Measurements from ENCODE around the gene RNF113B.

RNF113B gene

DNA sequence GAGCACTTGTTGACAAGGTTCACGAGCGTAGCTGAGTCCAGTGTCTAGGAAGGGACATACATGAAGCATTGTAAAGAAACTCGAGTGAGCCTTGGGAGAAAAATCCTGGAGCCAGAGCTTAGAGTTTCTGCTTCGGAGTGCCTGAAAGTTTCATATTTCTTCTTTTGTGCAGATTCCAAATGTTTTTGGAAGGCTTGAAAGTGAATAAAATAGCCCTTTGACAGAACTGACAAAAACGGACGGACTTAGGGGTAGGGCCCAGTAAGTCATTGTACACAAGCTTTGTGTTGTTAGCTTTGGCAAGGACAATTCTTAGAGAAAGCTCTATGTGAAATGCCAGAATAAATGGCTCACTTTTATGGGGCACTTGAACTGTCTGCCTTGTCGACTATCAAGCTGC is 2.8 kb downstream of the RNF113B start:
- POLR2A ChIA-PET (ENCODE audit: low non-redundant PET), result interaction anchor here (0.5 kb wide), 1 partner anchor 207 kb away, joined by 3 read pairs; no protein-coding TSS in a partner anchor
- DNase-seq (ENCODE audit: low spot score), result no peak
- CTCF ChIA-PET, result no interaction called here
- TF ChIP-seq CTCF (conservative IDR thresholded peaks at IDR 0.05; ENCODE audit: low read depth), result no peak
- H3K27ac ChIP-seq, result no peak overlapping the region

GRCh38 chr13:98173431-98174152 is 3.5 kb downstream of the RNF113B start:
- DNase-seq (ENCODE audit: low spot score), result no peak

GRCh38 chr13:98172590-98173422 is 4.3 kb downstream of the RNF113B start:
- no peak for TF ChIP-seq CTCF (conservative IDR thresholded peaks at IDR 0.05; ENCODE audit: low read depth)
- no peak for DNase-seq (ENCODE audit: low spot score)
- no peak overlapping the region for H3K27ac ChIP-seq
- ChIA-PET POLR2A (ENCODE audit: low non-redundant PET) (no interaction called here), CTCF (interaction anchor here (0.6 kb wide), 1 partner anchor 259 kb away, joined by 3 read pairs; no protein-coding TSS in a partner anchor)

More at GRCh38 chr13:98173431-98174152, 3.5 kb downstream of the RNF113B start:
- CTCF ChIA-PET, result no interaction called here
- POLR2A ChIA-PET (ENCODE audit: low non-redundant PET), result no interaction called here
- H3K27ac ChIP-seq, result no peak overlapping the region
- TF ChIP-seq CTCF (conservative IDR thresholded peaks at IDR 0.05; ENCODE audit: low read depth), result no peak

GRCh38 chr13:98171900-98172589 is 5.0 kb downstream of the RNF113B start:
- ChIA-PET CTCF (interaction anchor here (0.6 kb wide), 1 partner anchor 259 kb away, joined by 3 read pairs; no protein-coding TSS in a partner anchor), POLR2A (ENCODE audit: low non-redundant PET) (no interaction called here)
- no peak for TF ChIP-seq CTCF (conservative IDR thresholded peaks at IDR 0.05; ENCODE audit: low read depth)
- H3K27ac ChIP-seq, result no peak overlapping the region
- no peak for DNase-seq (ENCODE audit: low spot score)

DNA sequence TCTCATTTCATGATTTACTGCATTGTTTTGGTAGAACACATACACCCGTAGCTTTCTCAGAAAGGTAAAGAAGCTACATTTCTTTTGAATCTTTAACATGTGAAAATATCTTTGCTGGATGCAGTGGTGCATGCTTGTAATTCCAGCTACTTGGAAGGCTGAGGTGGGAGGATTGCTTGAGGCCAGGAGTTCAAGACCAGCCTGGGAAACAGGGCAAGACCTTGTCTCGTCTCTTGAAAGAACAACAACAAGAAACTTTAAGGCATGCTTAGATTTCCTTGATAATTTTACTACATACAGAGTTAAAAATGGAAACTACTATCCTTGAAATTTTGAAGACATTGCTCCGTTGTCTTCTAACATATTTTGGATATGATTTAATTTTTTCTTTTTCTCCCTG is 7.7 kb downstream of the RNF113B start:
- no peak overlapping the region for H3K27ac ChIP-seq
- DNase-seq (ENCODE audit: low spot score), result no peak
- POLR2A ChIA-PET (ENCODE audit: low non-redundant PET), result no interaction called here
- TF ChIP-seq CTCF (conservative IDR thresholded peaks at IDR 0.05; ENCODE audit: low read depth), result no peak
- CTCF ChIA-PET, result no interaction called here

DNA sequence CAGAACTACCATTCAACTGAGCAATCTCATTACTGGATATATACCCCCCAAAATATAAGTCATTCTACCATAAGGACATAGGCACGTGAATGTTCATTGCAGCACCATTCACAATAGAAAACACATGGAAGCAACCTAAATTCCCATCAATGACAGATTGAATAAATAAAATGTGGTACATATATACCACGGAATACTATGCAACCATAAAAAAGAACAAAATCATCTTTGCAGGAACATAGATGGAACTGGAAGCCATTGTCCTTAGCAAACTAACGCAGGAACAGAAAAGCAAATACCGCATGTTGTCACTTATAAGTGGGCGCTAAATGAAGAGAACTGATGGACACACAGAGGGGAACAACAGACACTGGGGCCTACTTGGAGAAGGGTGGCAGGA is 14.1 kb downstream of the RNF113B start:
- ChIA-PET CTCF (interaction anchor here (0.7 kb wide), 1 partner anchor 143 kb away, joined by 3 read pairs; no protein-coding TSS in a partner anchor), POLR2A (ENCODE audit: low non-redundant PET) (no interaction called here)
- no peak for TF ChIP-seq CTCF (conservative IDR thresholded peaks at IDR 0.05; ENCODE audit: low read depth)
- H3K27ac ChIP-seq, result no peak overlapping the region
- no peak for DNase-seq (ENCODE audit: low spot score)
